GM23338 (cell line): ENCODE measurements around the gene BNC1. TPM values are rescaled to one million over a fixed set of nuclear protein-coding genes. Genes with fewer than 3 reads are reported as not detected.

Experiments
- ATAC-seq: fragments of 200-7000 bp; cut with Tn5 transposase; 3 replicates; pipeline ENCODE4 v1.9.1; 2020
- DNase-seq: peaks from one replicate; pipeline ENCODE4 v3.0.0-alpha.2; 2015; ENCODE audit warnings: low spot score
- H2AFZ ChIP-seq: fragments of 200-600 bp; sonication (generic); 2 replicates; pipeline ENCODE4 v1.8.0; 2016; ENCODE audit warnings: antibody characterized with exemption, mild to moderate bottlenecking, moderate library complexity
- H3F3A ChIP-seq: fragments of 200-600 bp; sonication (generic); replicated peaks from 2 replicates; pipeline ENCODE4 v1.8.0; 2017; ENCODE audit warnings: antibody characterized with exemption, mixed run types, low read depth
- H3K27ac ChIP-seq: fragments of 200-600 bp; sonication (generic); 2 replicates; pipeline ENCODE4 v1.6.1; 2016; ENCODE audit warnings: low read depth
- H3K27me3 ChIP-seq: fragments of 200-600 bp; sonication (generic); 2 replicates; pipeline ENCODE4 v1.8.0; 2016; ENCODE audit warnings: mild to moderate bottlenecking, mixed run types, moderate library complexity; ENCODE audit not compliant: insufficient read depth
- H3K36me3 ChIP-seq: fragments of 200-600 bp; sonication (generic); 2 replicates; pipeline ENCODE4 v1.8.0; 2016; ENCODE audit warnings: mild to moderate bottlenecking; ENCODE audit not compliant: insufficient read depth
- H3K4me1 ChIP-seq: fragments of 200-600 bp; sonication (generic); 2 replicates; pipeline ENCODE4 v1.8.0; 2016; ENCODE audit warnings: mild to moderate bottlenecking, moderate library complexity; ENCODE audit not compliant: insufficient read depth
- H3K4me2 ChIP-seq: fragments of 200-600 bp; sonication (generic); 2 replicates; pipeline ENCODE4 v1.7.1; 2017; ENCODE audit warnings: mixed run types
- H3K4me3 ChIP-seq: fragments of 200-600 bp; sonication (generic); 2 replicates; pipeline ENCODE4 v1.6.1; 2016; ENCODE audit warnings: mixed run types
- H3K79me2 ChIP-seq: fragments of 200-600 bp; sonication (generic); replicated peaks from 2 replicates; pipeline ENCODE4 v1.8.0; 2017; ENCODE audit warnings: mild to moderate bottlenecking; ENCODE audit not compliant: insufficient read depth
- H3K9me2 ChIP-seq: fragments of 200-600 bp; sonication (generic); 2 replicates; pipeline ENCODE4 v1.8.0; 2017; ENCODE audit not compliant: insufficient read depth
- H4K20me1 ChIP-seq: fragments of 200-600 bp; sonication (generic); replicated peaks from 2 replicates; pipeline ENCODE4 v1.8.0; 2017; ENCODE audit warnings: mild to moderate bottlenecking; ENCODE audit not compliant: insufficient read depth
- H3K27ac Mint-ChIP-seq: 2 replicates; pipeline ENCODE4 v1.8.0; 2020; ENCODE audit warnings: inconsistent platforms, mild to moderate bottlenecking, moderate library complexity, mixed read lengths
- H3K27me3 Mint-ChIP-seq: 3 replicates; pipeline ENCODE4 v1.8.0; 2022; ENCODE audit warnings: low read depth, mild to moderate bottlenecking, moderate library complexity, mixed read lengths, inconsistent platforms; ENCODE audit not compliant: insufficient read depth, poor library complexity
- H3K36me3 Mint-ChIP-seq: 3 replicates; pipeline ENCODE4 v1.8.0; 2021; ENCODE audit warnings: low read depth, mild to moderate bottlenecking, inconsistent platforms, moderate library complexity, mixed read lengths
- H3K4me1 Mint-ChIP-seq: 3 replicates; pipeline ENCODE4 v1.8.0; 2020; ENCODE audit warnings: mild to moderate bottlenecking, inconsistent platforms, mixed read lengths
- H3K4me3 Mint-ChIP-seq: 3 replicates; pipeline ENCODE4 v1.8.0; 2021; ENCODE audit warnings: moderate library complexity, mild to moderate bottlenecking, inconsistent platforms, mixed read lengths
- H3K9me3 Mint-ChIP-seq: 3 replicates; pipeline ENCODE4 v1.8.0; 2020; ENCODE audit warnings: moderate library complexity, mild to moderate bottlenecking, inconsistent platforms, mixed read lengths
- CREB1 ChIP-seq: fragments of 250-450 bp; sonication (Bioruptor Pico); IDR thresholded peaks from 2 replicates; pipeline ENCODE4 v1.5.0; 2020; ENCODE audit warnings: low read depth, mild to moderate bottlenecking, moderate library complexity
- ETS1 ChIP-seq: IDR thresholded peaks from 2 replicates; pipeline ENCODE4 v1.6.1; 2016; ENCODE audit warnings: antibody characterized with exemption
- EZH2 ChIP-seq: fragments of 200-600 bp; sonication (generic); IDR thresholded peaks from one replicate; pipeline ENCODE4 v1.8.0; 2017; ENCODE audit warnings: antibody characterized with exemption, mild to moderate bottlenecking, low read depth; ENCODE audit not compliant: unreplicated experiment
- EZH2phosphoT487 ChIP-seq: fragments of 200-600 bp; sonication (generic); IDR thresholded peaks from one replicate; pipeline ENCODE4 v1.8.1; 2018; ENCODE audit warnings: antibody characterized with exemption; ENCODE audit not compliant: unreplicated experiment
- JUNB ChIP-seq: IDR thresholded peaks from one replicate; pipeline ENCODE4 v1.6.1; 2016; ENCODE audit warnings: antibody characterized with exemption; ENCODE audit not compliant: unreplicated experiment
- NANOG ChIP-seq: IDR thresholded peaks from 2 replicates; pipeline ENCODE4 v1.6.1; 2016; ENCODE audit warnings: antibody characterized with exemption, borderline replicate concordance
- POLR2AphosphoS5 ChIP-seq: IDR thresholded peaks from 2 replicates; pipeline ENCODE4 v1.6.1; 2016; ENCODE audit warnings: antibody characterized with exemption, low read depth
- REST ChIP-seq: IDR thresholded peaks from one replicate; pipeline ENCODE4 v1.6.1; 2018; ENCODE audit warnings: antibody characterized with exemption; ENCODE audit not compliant: unreplicated experiment
- STAT1 ChIP-seq: IDR thresholded peaks from one replicate; pipeline ENCODE4 v1.6.1; 2016; ENCODE audit warnings: antibody characterized with exemption; ENCODE audit not compliant: unreplicated experiment
- ZNF114 ChIP-seq: fragments of 250-450 bp; sonication (Bioruptor Pico); IDR thresholded peaks from 2 replicates; pipeline ENCODE4 v1.5.0; 2020; ENCODE audit warnings: mild to moderate bottlenecking, moderate library complexity
- ZNF331 ChIP-seq: fragments of 250-450 bp; sonication (Bioruptor Pico); IDR thresholded peaks from 2 replicates; pipeline ENCODE4 v1.5.0; 2020; ENCODE audit warnings: low read depth, mild to moderate bottlenecking, moderate library complexity
- ZNF462 ChIP-seq: fragments of 250-450 bp; sonication (Bioruptor Pico); IDR thresholded peaks from 2 replicates; pipeline ENCODE4 v1.5.0; 2020; ENCODE audit warnings: mild to moderate bottlenecking, moderate library complexity
- polyA plus RNA-seq: library from polyadenylated mRNA; unstranded; fragments of >200 nt; fragmentation: Nextera tagmentation; extraction: Ambion mirVana; gene quantifications from 2 replicates; pipeline ENCODE4 v1.2.1, GENCODE V29; 2016
- total RNA-seq: library from RNA; depleted of rRNA; stranded (reverse); fragments of >200 nt; shearing (Covaris generic); gene quantifications from 2 replicates; pipeline ENCODE4 v1.2.3, GENCODE V29; 2014
- TF ChIP-seq, protein P1 (sequence below), 2 experiments: fragments of 200-600 bp in 1 of 2; sonication (generic) in 1 of 2; conservative IDR thresholded peaks; 2 replicates each; pipeline versions ENCODE4 v1.5.1 to v1.6.1; 2016 to 2017; ENCODE audit warnings: antibody characterized with exemption in 2 of 2, low read depth in 2 of 2, mild to moderate bottlenecking in 2 of 2, moderate library complexity in 1 of 2

BNC1 gene
- total and polyA plus RNA-seq, 2 experiments from 2014 or later: 0.26 to 1.1 TPM

DNA sequence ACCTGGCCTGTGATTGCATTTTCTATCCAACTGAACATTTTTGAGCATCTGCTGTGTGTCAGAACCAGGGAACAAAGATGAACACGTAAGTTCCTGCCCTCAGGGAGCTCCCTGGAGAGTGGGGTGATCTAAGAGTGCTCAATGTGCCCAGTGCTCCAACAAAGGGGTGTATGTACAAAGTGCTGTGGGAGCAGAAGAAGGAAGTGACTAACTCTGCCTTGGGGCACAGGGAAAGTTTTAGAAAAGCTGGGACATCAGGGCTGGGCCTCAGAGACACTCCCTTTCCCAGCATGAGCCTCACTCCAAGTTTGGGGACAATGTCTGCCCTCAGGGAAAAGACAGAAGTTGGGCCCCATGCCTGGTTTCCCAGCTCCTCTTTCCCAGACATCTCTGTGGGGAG, 27.6 kb upstream of the BNC1 start:
- Mint-ChIP-seq H3K4me3 (no peak overlapping the region), H3K27me3 (peaks cover 2% of the 10 kb centered on the region)
- ATAC-seq: no peak

More for the DNA sequence above, 27.6 kb upstream of the BNC1 start:
- Histone ChIP-seq H3K79me2 (no peaks in the 10 kb centered on the region), H3K4me2 (no peak overlapping the region), H3F3A (no peaks in the 10 kb centered on the region; the same call in 1 of the 2 replicates), H3K4me3 (no peak overlapping the region), H3K27ac (no peak overlapping the region), H4K20me1 (no peaks in the 10 kb centered on the region), H3K4me1 (peaks cover 31% of the 10 kb centered on the region), H2AFZ (peak overlapping the region; percentile 43; the same call in 1 of the 2 replicates), H3K9me2 (0 out of 2 replicates have a peak, but pooled peaks cover 5% of the 10 kb centered on the region), H3K27me3 (no peaks in the 10 kb centered on the region), H3K36me3 (no peaks in the 10 kb centered on the region)
- no peaks in the 10 kb centered on the region for H3K36me3 Mint-ChIP-seq
- no peak overlapping the region for H3K27ac Mint-ChIP-seq
- TF ChIP-seq EZH2phosphoT487 (no peak), EZH2 (no peak), ZNF331 (CRISPR knock-in tag) (no peak), ETS1 (no peak), ZNF462 (no peak), POLR2AphosphoS5 (no peak), STAT1 (no peak), JUNB (no peak), NANOG (no peak), REST (no peak), CREB1 (CRISPR knock-in tag) (no peak), ZNF114 (CRISPR knock-in tag) (no peak)
- TF ChIP-seq, protein P1, sequence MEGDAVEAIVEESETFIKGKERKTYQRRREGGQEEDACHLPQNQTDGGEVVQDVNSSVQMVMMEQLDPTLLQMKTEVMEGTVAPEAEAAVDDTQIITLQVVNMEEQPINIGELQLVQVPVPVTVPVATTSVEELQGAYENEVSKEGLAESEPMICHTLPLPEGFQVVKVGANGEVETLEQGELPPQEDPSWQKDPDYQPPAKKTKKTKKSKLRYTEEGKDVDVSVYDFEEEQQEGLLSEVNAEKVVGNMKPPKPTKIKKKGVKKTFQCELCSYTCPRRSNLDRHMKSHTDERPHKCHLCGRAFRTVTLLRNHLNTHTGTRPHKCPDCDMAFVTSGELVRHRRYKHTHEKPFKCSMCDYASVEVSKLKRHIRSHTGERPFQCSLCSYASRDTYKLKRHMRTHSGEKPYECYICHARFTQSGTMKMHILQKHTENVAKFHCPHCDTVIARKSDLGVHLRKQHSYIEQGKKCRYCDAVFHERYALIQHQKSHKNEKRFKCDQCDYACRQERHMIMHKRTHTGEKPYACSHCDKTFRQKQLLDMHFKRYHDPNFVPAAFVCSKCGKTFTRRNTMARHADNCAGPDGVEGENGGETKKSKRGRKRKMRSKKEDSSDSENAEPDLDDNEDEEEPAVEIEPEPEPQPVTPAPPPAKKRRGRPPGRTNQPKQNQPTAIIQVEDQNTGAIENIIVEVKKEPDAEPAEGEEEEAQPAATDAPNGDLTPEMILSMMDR (conservative IDR thresholded peaks at IDR 0.05; ENCODE audit: low read depth in 2 of 2): no peak
- no peak for DNase-seq
- no peaks in the 10 kb centered on the region; the same call in 2 of the 3 replicates for H3K9me3 Mint-ChIP-seq
- H3K4me1 Mint-ChIP-seq: peaks cover 26% of the 10 kb centered on the region
